ENCODE measurements around the gene KCNJ9.

DNA sequence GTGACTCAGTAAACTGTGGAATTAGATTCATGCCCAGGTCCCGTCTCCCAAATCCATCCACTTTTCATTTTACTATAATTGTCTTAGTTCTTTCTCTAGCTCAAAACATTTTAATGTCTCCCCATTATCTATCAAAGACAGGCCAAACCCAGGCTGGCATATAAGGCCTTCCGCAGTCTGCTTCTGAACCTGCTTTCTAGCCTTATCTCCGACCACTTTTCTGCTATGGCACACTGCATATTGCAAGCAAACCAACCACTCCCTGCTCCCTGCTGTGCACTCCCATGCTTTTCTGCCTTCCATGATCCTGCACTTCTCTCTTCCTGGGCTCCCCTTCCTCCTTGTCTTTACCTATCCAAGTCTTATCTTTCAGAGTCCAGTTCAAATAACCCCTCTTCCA lies 32.2 kb upstream of the KCNJ9 start:
- TF ChIP-seq POLR2A (IDR thresholded peaks at IDR 0.05; ENCODE audit: low read depth, low read length) = no peak
- TF ChIP-seq TAF1 (IDR thresholded peaks at IDR 0.05; ENCODE audit: borderline replicate concordance, low read depth, low read length) = no peak
- no peak for TF ChIP-seq POLR2AphosphoS5 (IDR thresholded peaks at IDR 0.05; ENCODE audit: low read depth, low read length)
